Measurements from ENCODE around the gene FEZ2. TPM values are rescaled to one million over a fixed set of nuclear protein-coding genes. Genes with fewer than 3 reads are reported as not detected.

The FEZ2 gene
- total and polyA plus RNA-seq, 2 of the 13 experiments (the other 11 are each of a cell fraction or from before 2014, with no cell fraction given): 42.5 to 59.1 TPM

DNA sequence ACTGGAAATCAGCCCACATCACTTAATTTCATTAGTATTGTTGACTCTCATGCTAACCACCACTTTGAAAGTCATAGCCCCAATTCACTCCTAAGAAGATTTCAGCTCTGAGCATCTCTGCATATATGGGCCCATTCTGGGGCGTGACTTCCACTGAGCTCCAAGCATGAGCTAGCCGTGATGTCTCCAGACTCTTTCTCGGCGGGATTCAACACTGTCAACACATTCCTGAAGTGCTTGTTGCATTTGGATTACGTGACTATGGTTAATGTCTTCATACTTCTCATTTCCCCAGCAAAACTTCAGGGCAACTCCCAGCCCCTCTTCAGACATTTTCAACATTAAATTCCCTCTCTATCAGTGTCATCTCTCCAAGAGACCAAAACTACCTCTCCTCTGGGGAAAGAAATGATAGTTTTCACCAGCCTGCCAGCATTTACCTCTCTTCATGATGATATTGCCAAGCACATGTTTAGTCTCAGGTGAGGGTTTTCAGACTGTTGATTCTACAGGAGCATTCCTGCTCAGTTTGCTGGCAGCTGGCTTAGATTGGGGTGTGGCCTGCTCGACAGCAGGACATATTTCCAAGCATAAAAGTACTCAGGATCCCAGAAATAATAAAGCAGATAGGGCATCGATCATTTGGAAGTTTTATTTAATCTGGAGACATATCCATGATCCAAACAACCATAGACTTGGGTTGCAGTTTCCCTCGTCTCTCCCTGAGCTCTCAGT is 81.7 kb downstream of the FEZ2 start:
- Histone ChIP-seq H3K9me3 (ENCODE audit: low read length) (no peaks in the 10 kb centered on the region), H3K36me3 (replicated peaks in 1 of 2; ENCODE audit: control insufficient read depth in 1 of 2, insufficient read depth in 2 of 2, low read length in 2 of 2) (peaks cover 59 to 93% of the 10 kb centered on the region in 2 experiments), H3K79me2 (ENCODE audit: insufficient read depth, low read length) (no peaks in the 10 kb centered on the region), H4K20me1 (ENCODE audit: insufficient read depth, low read length) (0 out of 2 replicates have a peak, but pooled peaks cover 3% of the 10 kb centered on the region), H2AFZ (ENCODE audit: low read length) (no peak overlapping the region), H3K27me3 (ENCODE audit: control insufficient read depth in 1 of 2, insufficient read depth in 2 of 2, low read length in 2 of 2) (no peaks in the 10 kb centered on the region), H3K4me2 (ENCODE audit: low read depth, low read length) (no peak overlapping the region), H3K4me1 (ENCODE audit: insufficient read depth, low read length) (no peaks in the 10 kb centered on the region), H3K9ac (ENCODE audit: insufficient read depth, low read depth, low read length) (no peak overlapping the region), H3K27ac (ENCODE audit: extremely low read length, insufficient read depth, low read length) (no peak overlapping the region), H3K4me3 (replicated peaks in 1 of 3; ENCODE audit: insufficient read depth in 1 of 3, low read depth in 2 of 3, low read length in 3 of 3) (no peak overlapping the region)
- TF ChIP-seq NCOA5 (CRISPR knock-in tag; IDR thresholded peaks at IDR 0.05) (no peak), KLF9 (CRISPR knock-in tag; IDR thresholded peaks at IDR 0.05; ENCODE audit: low read depth) (no peak), ZBTB1 (CRISPR knock-in tag; IDR thresholded peaks at IDR 0.05; ENCODE audit: borderline replicate concordance) (no peak), SIN3A (IDR thresholded peaks at IDR 0.05; ENCODE audit: borderline replicate concordance, low read depth, low read length) (no peak), GTF3A (CRISPR knock-in tag; conservative IDR thresholded peaks at IDR 0.05) (no peak), ZNF772 (CRISPR knock-in tag; IDR thresholded peaks at IDR 0.05) (no peak), HCFC1 (IDR thresholded peaks at IDR 0.05; ENCODE audit: low read depth, low read length) (no peak), FOSL2 (CRISPR knock-in tag; IDR thresholded peaks at IDR 0.05) (no peak), NKX3-1 (CRISPR knock-in tag; IDR thresholded peaks at IDR 0.05) (no peak), ARHGAP35 (CRISPR knock-in tag; IDR thresholded peaks at IDR 0.05; ENCODE audit: borderline replicate concordance) (no peak)
- TF ChIP-seq, protein P1, sequence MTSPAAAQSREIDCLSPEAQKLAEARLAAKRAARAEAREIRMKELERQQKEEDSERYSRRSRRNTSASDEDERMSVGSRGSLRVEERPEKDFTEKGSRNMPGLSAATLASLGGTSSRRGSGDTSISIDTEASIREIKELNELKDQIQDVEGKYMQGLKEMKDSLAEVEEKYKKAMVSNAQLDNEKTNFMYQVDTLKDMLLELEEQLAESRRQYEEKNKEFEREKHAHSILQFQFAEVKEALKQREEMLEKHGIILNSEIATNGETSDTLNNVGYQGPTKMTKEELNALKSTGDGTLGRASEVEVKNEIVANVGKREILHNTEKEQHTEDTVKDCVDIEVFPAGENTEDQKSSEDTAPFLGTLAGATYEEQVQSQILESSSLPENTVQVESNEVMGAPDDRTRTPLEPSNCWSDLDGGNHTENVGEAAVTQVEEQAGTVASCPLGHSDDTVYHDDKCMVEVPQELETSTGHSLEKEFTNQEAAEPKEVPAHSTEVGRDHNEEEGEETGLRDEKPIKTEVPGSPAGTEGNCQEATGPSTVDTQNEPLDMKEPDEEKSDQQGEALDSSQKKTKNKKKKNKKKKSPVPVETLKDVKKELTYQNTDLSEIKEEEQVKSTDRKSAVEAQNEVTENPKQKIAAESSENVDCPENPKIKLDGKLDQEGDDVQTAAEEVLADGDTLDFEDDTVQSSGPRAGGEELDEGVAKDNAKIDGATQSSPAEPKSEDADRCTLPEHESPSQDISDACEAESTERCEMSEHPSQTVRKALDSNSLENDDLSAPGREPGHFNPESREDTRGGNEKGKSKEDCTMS (CRISPR knock-in tag; conservative IDR thresholded peaks at IDR 0.05): no peak
- TF ChIP-seq, protein P2, sequence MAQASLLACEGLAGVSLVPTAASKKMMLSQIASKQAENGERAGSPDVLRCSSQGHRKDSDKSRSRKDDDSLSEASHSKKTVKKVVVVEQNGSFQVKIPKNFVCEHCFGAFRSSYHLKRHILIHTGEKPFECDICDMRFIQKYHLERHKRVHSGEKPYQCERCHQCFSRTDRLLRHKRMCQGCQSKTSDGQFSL (CRISPR knock-in tag; IDR thresholded peaks at IDR 0.05): no peak
- in situ Hi-C loops (cut with HindIII; ENCODE audit: extremely low pct_ligation_motif_present, low pct_unique_long_range_greater_than_20kb) (no loop called here), intact Hi-C loops (cut with micrococcal nuclease; ENCODE audit: unreplicated experiment) (no loop called here)
- no TSS peak for BruUV-seq (replicated peaks)
- no peak for DNase-seq (ENCODE audit: low spot score)
- CTCF ChIA-PET (ENCODE audit: low intra/inter-chr PET ratio, low total read pairs): no interaction called here
- POLR2A ChIA-PET: no interaction called here
- no peak for FAIRE-seq
- 98% methylated on average over 8 of the region's 8 CpGs for WGBS (ENCODE audit: low lambda C conversion rate)
- ATAC-seq: no peak
